ENCODE measurements around the gene REG3A. TPM values are rescaled to one million over a fixed set of nuclear protein-coding genes. Genes with fewer than 3 reads are reported as not detected.

Gene REG3A
- total and polyA plus RNA-seq, 2 of the 8 experiments (the other 6 are each of a cell fraction or from before 2014, with no cell fraction given): not detected

- ChIA-PET POLR2A (ENCODE audit: partially characterized antibody) (interaction anchor here (0.6 kb wide), 1 partner anchor 660 kb away, joined by 4 read pairs; no protein-coding TSS in a partner anchor), CTCF (ENCODE audit: partially characterized antibody) (interaction anchor here (0.6 to 1.1 kb wide), 2 partner anchors 151 to 1627 kb away, joined by 3 to 4 read pairs; no protein-coding TSS in a partner anchor)
- Histone ChIP-seq H3K36me3 (ENCODE audit: control insufficient read depth in 2 of 4, insufficient read depth in 4 of 4, low read length in 3 of 4) (no peaks in the 10 kb centered on the region), H3K18ac (ENCODE audit: extremely low read depth, low read length) (no peak overlapping the region), H2BK20ac (ENCODE audit: low read length) (no peak overlapping the region), H3K79me1 (ENCODE audit: low read depth, low read length) (no peaks in the 10 kb centered on the region), H3K23ac (ENCODE audit: insufficient read length) (no peak overlapping the region), H3K4ac (replicated peaks; ENCODE audit: insufficient read length, low read depth, low read length) (no peak overlapping the region), H3K4me3 (ENCODE audit: extremely low read depth in 1 of 4, insufficient read depth in 2 of 4, low read depth in 3 of 4, low read length in 4 of 4) (no peak overlapping the region), H3K9me3 (ENCODE audit: insufficient read depth in 2 of 2, low read depth in 1 of 2, low read length in 1 of 2) (no peaks in the 10 kb centered on the region), H2BK15ac (ENCODE audit: low read length) (no peak overlapping the region), H3K56ac (replicated peaks; ENCODE audit: insufficient read length, low read depth, low read length) (no peak overlapping the region), H3K27me3 (replicated peaks in 1 of 4; ENCODE audit: control insufficient read depth in 3 of 4, extremely low read depth in 1 of 4, insufficient read depth in 3 of 4, low read length in 3 of 4) (peaks cover 0 to 24% (median 13%) of the 10 kb centered on the region in 4 experiments; a peak in 6 of 7 replicates), H4K20me1 (replicated peaks in 1 of 2; ENCODE audit: control insufficient read depth in 1 of 2, insufficient read depth in 2 of 2, low read length in 2 of 2) (no peaks in the 10 kb centered on the region), H2BK12ac (ENCODE audit: low read depth, low read length) (no peak overlapping the region), H3K9ac (replicated peaks in 1 of 4; ENCODE audit: extremely low read depth in 1 of 4, low read depth in 3 of 4, low read length in 3 of 4) (no peak overlapping the region), H2BK120ac (replicated peaks; ENCODE audit: low read depth, low read length) (no peak overlapping the region), H3K4me2 (ENCODE audit: insufficient read depth in 1 of 2, low read depth in 2 of 2, low read length in 2 of 2) (no peak overlapping the region), H3K79me2 (ENCODE audit: control insufficient read depth in 1 of 2, insufficient read depth in 2 of 2, low read length in 2 of 2) (no peaks in the 10 kb centered on the region), H2BK5ac (ENCODE audit: low read depth, low read length) (no peak overlapping the region), H4K5ac (ENCODE audit: insufficient read length, low read depth, low read length) (no peak overlapping the region), H3K4me1 (replicated peaks in 1 of 4; ENCODE audit: control insufficient read depth in 3 of 4, insufficient read depth in 4 of 4, low read length in 3 of 4) (no peaks in the 10 kb centered on the region), H4K8ac (ENCODE audit: extremely low read depth, insufficient read depth, low read length) (no peak overlapping the region), H2AK5ac (ENCODE audit: low read depth, low read length) (no peak overlapping the region), H3K23me2 (ENCODE audit: low read depth, low read length) (no peaks in the 10 kb centered on the region), H2AFZ (ENCODE audit: low read length) (no peak overlapping the region), H3K27ac (ENCODE audit: low read depth, low read length) (no peak overlapping the region), H4K91ac (replicated peaks; ENCODE audit: insufficient read length, low read length) (no peak overlapping the region), H3K14ac (ENCODE audit: insufficient read length) (no peak overlapping the region)
- FAIRE-seq: no peak
- WGBS, 2 experiments (ENCODE audit: extremely low coverage in 1 of 2, insufficient coverage in 1 of 2, insufficient read length in 1 of 2, insufficient replicate concordance in 2 of 2, low coverage in 1 of 2, low lambda C conversion rate in 2 of 2, missing lambda C conversion rate in 1 of 2): 82% methylated on average over 7 of the region's 7 CpGs; no CpG with 5 or more reads in 1 of the 2 experiments
- TF ChIP-seq RFX5 (IDR thresholded peaks at IDR 0.05; ENCODE audit: borderline replicate concordance, low read depth, low read length) (no peak), MAFK (IDR thresholded peaks at IDR 0.05; ENCODE audit: low read depth, low read length) (no peak), ZNF274 (IDR thresholded peaks at IDR 0.05; ENCODE audit: borderline replicate concordance, extremely low read depth, low read length) (no peak), BCL11A (IDR thresholded peaks at IDR 0.05; ENCODE audit: low read depth in 2 of 2, low read length in 2 of 2) (no peak)
- no peak for DNase-seq (ENCODE audit: low read depth in 1 of 2, low spot score in 2 of 2)
Observed at GRCh38 chr2:79191816-79192215, 32.3 kb upstream of the REG3A start.

Data from H1 (cell line).